Cardiac fibroblast (primary cell): ENCODE results near the gene LCA5L.

ENCODE experiments used
- DNase-seq, 2 donors: peaks; one replicate each; pipeline versions ENCODE4 v3.0.0 to v3.0.0-alpha.2; 2010; ENCODE audit warnings: low read depth in 2 of 2
- H3K4me3 ChIP-seq, 2 donors: replicated peaks in 1 of 2; 1 replicate in 1 of 2; 2 replicates in 1 of 2; pipeline ENCODE4 v1.5.1; 2011; ENCODE audit warnings: low read depth in 2 of 2, low read length in 2 of 2, mild to moderate bottlenecking in 2 of 2, moderate library complexity in 1 of 2
- CTCF ChIP-seq: IDR thresholded peaks from one replicate; pipeline ENCODE4 v1.5.1; 2011; ENCODE audit warnings: low read depth, mild to moderate bottlenecking, low read length, inconsistent platforms

Gene LCA5L

DNA sequence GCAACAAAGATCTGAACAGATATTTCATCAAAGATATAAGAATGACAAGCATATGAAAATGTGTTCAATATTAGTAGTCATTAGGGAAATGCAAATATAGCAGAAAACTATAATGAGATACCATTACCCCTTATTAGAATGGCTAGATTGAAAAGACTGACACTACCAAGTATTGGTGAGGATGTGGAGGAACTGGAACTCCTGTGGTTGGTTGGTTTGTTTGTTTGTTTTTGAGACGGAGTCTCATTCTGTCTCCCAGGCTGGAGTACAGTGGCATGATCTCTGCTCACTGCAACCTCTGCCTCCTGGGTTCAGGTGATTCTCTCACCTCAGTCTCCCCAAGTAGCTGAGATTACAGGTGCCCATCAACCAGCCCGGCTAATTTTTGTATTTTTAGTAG, 77.8 kb downstream of the LCA5L start:
- H3K4me3 ChIP-seq = no peak overlapping the region
- DNase-seq = no peak
- TF ChIP-seq CTCF = no peak

- TF ChIP-seq CTCF = no peak
These were observed 79.0 kb downstream of the LCA5L start for GRCh38 chr21:39366563-39366962.

GRCh38 chr21:39364949-39365348, 80.6 kb downstream of the LCA5L start:
- no peak overlapping the region for H3K4me3 ChIP-seq
- TF ChIP-seq CTCF = no peak
- no peak for DNase-seq

More at GRCh38 chr21:39366563-39366962, 79.0 kb downstream of the LCA5L start:
- no peak overlapping the region for H3K4me3 ChIP-seq
- DNase-seq = no peak

GRCh38 chr21:39363607-39364555, 81.7 kb downstream of the LCA5L start:
- no peak for TF ChIP-seq CTCF
- no peak overlapping the region for H3K4me3 ChIP-seq
- no peak for DNase-seq

- DNase-seq = no peak
- TF ChIP-seq CTCF = no peak
- no peak overlapping the region for H3K4me3 ChIP-seq
These were observed 82.8 kb downstream of the LCA5L start for GRCh38 chr21:39362733-39363132.

GRCh38 chr21:39359382-39359781, 86.2 kb downstream of the LCA5L start:
- TF ChIP-seq CTCF = no peak
- no peak overlapping the region for H3K4me3 ChIP-seq
- DNase-seq = no peak
